Osteoblast (primary cell): ENCODE measurements around the gene WNT3A. TPM values are rescaled to one million over a fixed set of nuclear protein-coding genes. Genes with fewer than 3 reads are reported as not detected.

Experiments
- DNase-seq: peaks from one replicate; pipeline ENCODE4 v3.0.0; 2011; ENCODE audit warnings: low spot score, mixed read lengths; ENCODE audit not compliant: insufficient read length; ENCODE audit errors: missing footprints
- H2AFZ ChIP-seq: 2 replicates; pipeline ENCODE4 v1.6.0; 2011; ENCODE audit warnings: mild to moderate bottlenecking, low read length
- H3K27ac ChIP-seq: 2 replicates; pipeline ENCODE4 v1.5.1; 2011; ENCODE audit warnings: mild to moderate bottlenecking, low read depth, low read length, moderate library complexity
- H3K27me3 ChIP-seq: 2 replicates; pipeline ENCODE4 v1.6.0; 2012; ENCODE audit warnings: mild to moderate bottlenecking, control low read depth, inconsistent platforms, low read length, moderate library complexity; ENCODE audit not compliant: insufficient read depth
- H3K36me3 ChIP-seq: 2 replicates; pipeline ENCODE4 v1.5.1; 2011; ENCODE audit warnings: mild to moderate bottlenecking, low read length, control low read depth, moderate library complexity; ENCODE audit not compliant: insufficient read depth
- H3K4me1 ChIP-seq: 2 replicates; pipeline ENCODE4 v1.5.1; 2011; ENCODE audit warnings: mild to moderate bottlenecking, low read length, control low read depth, moderate library complexity; ENCODE audit not compliant: insufficient read depth
- H3K4me2 ChIP-seq: 2 replicates; pipeline ENCODE4 v1.6.0; 2011; ENCODE audit warnings: mild to moderate bottlenecking, low read length; ENCODE audit not compliant: insufficient read depth
- H3K4me3 ChIP-seq: fragments of 200-600 bp; sonication (generic); 3 replicates; pipeline ENCODE4 v1.5.1; 2012; ENCODE audit warnings: mild to moderate bottlenecking, low read length, inconsistent platforms; ENCODE audit not compliant: insufficient read depth
- H3K79me2 ChIP-seq: 2 replicates; pipeline ENCODE4 v1.6.0; 2012; ENCODE audit warnings: mild to moderate bottlenecking, low read length, control low read depth, inconsistent platforms; ENCODE audit not compliant: insufficient read depth
- H3K9me3 ChIP-seq: 2 replicates; pipeline ENCODE4 v1.5.1; 2011; ENCODE audit warnings: low read depth, low read length, control low read depth
- H4K20me1 ChIP-seq: 2 replicates; pipeline ENCODE4 v1.6.0; 2012; ENCODE audit warnings: mild to moderate bottlenecking, low read length, control low read depth; ENCODE audit not compliant: insufficient read depth
- CTCF ChIP-seq: IDR thresholded peaks from 2 replicates; pipeline ENCODE4 v1.5.1; 2011; ENCODE audit warnings: mild to moderate bottlenecking, low read depth, low read length, moderate library complexity; ENCODE audit errors: extremely low read depth
- total RNA-seq: library from RNA; depleted of rRNA; stranded (reverse); fragments of >200 nt; gene quantifications from 2 replicates; pipeline ENCODE4 v1.2.3, GENCODE V29; 2012

WNT3A gene
- total RNA-seq, 1 donor = not detected

GRCh38 chr1:228003461-228004330 is 3.1 kb upstream of the WNT3A start:
- Histone ChIP-seq H2AFZ (no peak overlapping the region), H3K27ac (no peak overlapping the region), H3K4me2 (no peak overlapping the region), H3K9me3 (no peaks in the 10 kb centered on the region), H3K27me3 (peaks cover 60% of the 10 kb centered on the region), H3K4me3 (no peak overlapping the region), H4K20me1 (no peaks in the 10 kb centered on the region), H3K4me1 (no peaks in the 10 kb centered on the region), H3K36me3 (no peaks in the 10 kb centered on the region), H3K79me2 (no peaks in the 10 kb centered on the region)
- TF ChIP-seq CTCF = no peak
- peak; percentile 82 for DNase-seq

DNA sequence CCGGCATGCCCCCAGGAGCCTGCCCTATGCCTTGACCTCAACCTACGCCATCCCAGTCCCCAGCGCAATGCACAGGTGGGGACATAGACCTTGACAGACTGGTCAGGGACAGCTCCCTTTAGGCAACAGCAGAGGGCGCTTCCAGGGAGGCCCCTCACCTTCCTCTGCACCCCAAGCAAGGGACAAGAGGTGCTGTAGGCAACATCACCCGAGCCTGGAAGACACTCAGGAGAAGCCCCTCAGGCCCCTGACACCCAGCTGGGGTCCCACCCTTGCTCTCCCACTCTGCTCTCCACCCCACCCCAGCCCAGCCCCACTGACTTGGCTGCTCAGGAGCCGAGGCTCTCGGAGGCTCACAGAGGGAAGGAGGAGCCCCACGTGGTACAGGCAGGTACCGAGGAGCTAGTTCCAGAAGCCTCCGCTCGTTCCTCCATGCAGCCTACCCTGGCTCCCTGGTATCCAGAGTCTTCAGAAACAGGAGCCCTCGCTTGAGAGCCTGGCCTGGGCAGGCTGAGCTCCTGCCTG is 2.4 kb upstream of the WNT3A start:
- DNase-seq = peak; percentile 91
- no peaks in the 10 kb centered on the region for H3K9me3 ChIP-seq
- H4K20me1 ChIP-seq = no peaks in the 10 kb centered on the region
- no peaks in the 10 kb centered on the region for H3K79me2 ChIP-seq
- H3K4me2 ChIP-seq = no peak overlapping the region
- peaks cover 67% of the 10 kb centered on the region for H3K27me3 ChIP-seq
- no peak overlapping the region for H3K4me3 ChIP-seq
- no peaks in the 10 kb centered on the region for H3K4me1 ChIP-seq
- H3K27ac ChIP-seq = no peak overlapping the region
- H3K36me3 ChIP-seq = no peaks in the 10 kb centered on the region
- H2AFZ ChIP-seq = no peak overlapping the region
- peak; percentile 46 for TF ChIP-seq CTCF

- no peaks in the 10 kb centered on the region for H3K4me1 ChIP-seq
- H3K9me3 ChIP-seq = no peaks in the 10 kb centered on the region
- H3K79me2 ChIP-seq = no peaks in the 10 kb centered on the region
- no peak overlapping the region for H3K4me2 ChIP-seq
- H2AFZ ChIP-seq = no peak overlapping the region
- H4K20me1 ChIP-seq = no peaks in the 10 kb centered on the region
- TF ChIP-seq CTCF = no peak
- DNase-seq = peak; percentile 76
- no peaks in the 10 kb centered on the region for H3K36me3 ChIP-seq
- peaks cover 72% of the 10 kb centered on the region for H3K27me3 ChIP-seq
- H3K27ac ChIP-seq = no peak overlapping the region
- no peak overlapping the region for H3K4me3 ChIP-seq
Observed at GRCh38 chr1:228004856-228005462, 1.8 kb upstream of the WNT3A start.

DNA sequence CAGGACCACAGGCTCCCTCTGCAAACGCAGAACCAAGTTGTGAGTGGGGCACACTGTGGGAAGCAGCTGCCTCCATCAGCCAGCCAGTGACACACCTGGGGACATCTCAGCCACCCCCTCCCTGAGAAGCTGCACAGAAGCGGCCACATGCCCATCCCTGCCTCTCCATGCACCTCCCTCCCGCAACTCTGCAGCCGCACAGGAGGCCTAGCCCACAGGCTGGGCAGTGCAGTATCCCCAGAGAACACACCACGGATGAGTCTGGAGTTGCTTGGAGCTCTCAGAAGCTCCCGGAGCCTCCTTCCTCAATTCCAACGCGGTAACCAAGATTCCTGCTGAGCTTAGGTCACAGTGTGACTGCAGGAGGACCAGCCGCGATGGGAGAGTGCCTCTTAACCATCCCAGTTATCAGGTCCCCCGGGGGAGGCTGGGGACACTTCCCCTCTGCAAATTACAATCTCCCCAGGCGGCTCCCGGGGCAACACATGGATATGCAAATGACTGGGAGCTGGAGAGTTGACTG is 1.2 kb upstream of the WNT3A start:
- Histone ChIP-seq H2AFZ (no peak overlapping the region), H3K4me3 (no peak overlapping the region), H3K4me1 (no peaks in the 10 kb centered on the region), H4K20me1 (no peaks in the 10 kb centered on the region), H3K4me2 (no peak overlapping the region), H3K27me3 (peaks cover 74% of the 10 kb centered on the region), H3K36me3 (no peaks in the 10 kb centered on the region), H3K27ac (no peak overlapping the region), H3K9me3 (no peaks in the 10 kb centered on the region), H3K79me2 (no peaks in the 10 kb centered on the region)
- no peak for TF ChIP-seq CTCF
- peak; percentile 87 for DNase-seq
